NB4 (cell line): ENCODE measurements around the gene CTAGE9.

ENCODE experiments used
- CTCF ChIP-seq: IDR thresholded peaks from one replicate; pipeline ENCODE4 v1.5.1; 2012; ENCODE audit warnings: low read depth, low read length
- POLR2A ChIP-seq: IDR thresholded peaks from 2 replicates; pipeline ENCODE4 v1.6.1; 2011; ENCODE audit warnings: mild to moderate bottlenecking; ENCODE audit not compliant: insufficient read length; ENCODE audit errors: extremely low read depth

- TF ChIP-seq CTCF (no peak), POLR2A (no peak)
These were observed 17.6 kb upstream of the CTAGE9 start for GRCh38 chr6:131728296-131728939.
